Neuronal stem cell (in vitro differentiated cells): ENCODE measurements around the gene MACC1.
A peak's percentile ranks its signal among the peaks of the same experiment; 100 is the strongest.
"Not testable (repeated sequence)": the region's sequence is repeated elsewhere in the genome, so short reads cannot be mapped to it uniquely, and the experiment has no call there.

Experiments used
- DNase-seq: peaks from one replicate; pipeline ENCODE4 v3.0.0-alpha.2; 2013; ENCODE audit warnings: low spot score
- H2AFZ ChIP-seq: one replicate; pipeline ENCODE4 v1.6.1; 2013; ENCODE audit warnings: mild to moderate bottlenecking, low read length, inconsistent platforms
- H2AK5ac ChIP-seq: 2 replicates; pipeline ENCODE4 v1.6.1; 2013; ENCODE audit warnings: low read depth, mild to moderate bottlenecking, inconsistent platforms, low read length, moderate library complexity, mixed read lengths
- H2BK120ac ChIP-seq: 2 replicates; pipeline ENCODE4 v1.6.1; 2013; ENCODE audit warnings: low read depth, mild to moderate bottlenecking, inconsistent platforms, low read length, moderate library complexity, mixed read lengths
- H2BK12ac ChIP-seq: one replicate; pipeline ENCODE4 v1.6.1; 2013; ENCODE audit warnings: low read length, inconsistent platforms
- H2BK15ac ChIP-seq: 2 replicates; pipeline ENCODE4 v1.6.1; 2013; ENCODE audit warnings: mild to moderate bottlenecking, low read length, inconsistent platforms, mixed read lengths
- H2BK5ac ChIP-seq: one replicate; pipeline ENCODE4 v1.6.1; 2013; ENCODE audit warnings: inconsistent platforms, mild to moderate bottlenecking, low read length, moderate library complexity
- H3K14ac ChIP-seq: one replicate; pipeline ENCODE4 v1.6.1; 2013; ENCODE audit warnings: low read length, inconsistent platforms
- H3K18ac ChIP-seq: 2 replicates; pipeline ENCODE4 v1.6.1; 2013; ENCODE audit warnings: low read length, inconsistent platforms
- H3K23ac ChIP-seq: 2 replicates; pipeline ENCODE4 v1.6.1; 2013; ENCODE audit warnings: low read depth, mild to moderate bottlenecking, mixed read lengths, low read length, inconsistent platforms; ENCODE audit not compliant: poor library complexity
- H3K27ac ChIP-seq: replicated peaks from 3 replicates; pipeline ENCODE4 v1.5.1; 2013; ENCODE audit warnings: low read length, inconsistent platforms
- H3K27me3 ChIP-seq, 3 experiments: 2 replicates each; pipeline ENCODE4 v1.6.1; 2013; ENCODE audit warnings: low read length in 3 of 3, mild to moderate bottlenecking in 2 of 3, inconsistent platforms in 1 of 3, low read depth in 1 of 3, mixed read lengths in 1 of 3, moderate library complexity in 1 of 3; ENCODE audit not compliant: control insufficient read depth in 3 of 3, insufficient read depth in 3 of 3
- H3K36me3 ChIP-seq, 2 donors: replicated peaks in 1 of 2; 2 replicates each; pipeline ENCODE4 v1.6.1; 2013; ENCODE audit warnings: low read length in 2 of 2; ENCODE audit not compliant: control insufficient read depth in 2 of 2, insufficient read depth in 2 of 2
- H3K4ac ChIP-seq: 2 replicates; pipeline ENCODE4 v1.6.1; 2013; ENCODE audit warnings: inconsistent platforms, mild to moderate bottlenecking, low read length, moderate library complexity
- H3K4me1 ChIP-seq, 2 donors: 1 replicate in 1 of 2; 2 replicates in 1 of 2; pipeline ENCODE4 v1.6.1; 2013; ENCODE audit warnings: low read length in 2 of 2, low read depth in 1 of 2; ENCODE audit not compliant: control insufficient read depth in 2 of 2, insufficient read depth in 1 of 2
- H3K4me2 ChIP-seq: one replicate; pipeline ENCODE4 v1.6.1; 2013; ENCODE audit warnings: mild to moderate bottlenecking, low read length, inconsistent platforms; ENCODE audit not compliant: insufficient read depth, poor library complexity, severe bottlenecking
- H3K4me3 ChIP-seq, 2 donors: 2 replicates each; pipeline ENCODE4 v1.5.1; 2013; ENCODE audit warnings: low read length in 2 of 2, mild to moderate bottlenecking in 2 of 2, inconsistent platforms in 1 of 2, moderate library complexity in 1 of 2
- H3K79me1 ChIP-seq: one replicate; pipeline ENCODE4 v1.6.1; 2013; ENCODE audit warnings: low read depth, mild to moderate bottlenecking, inconsistent platforms, low read length, moderate library complexity
- H3K9ac ChIP-seq: one replicate; pipeline ENCODE4 v1.6.1; 2013; ENCODE audit warnings: mild to moderate bottlenecking, low read depth, low read length, inconsistent platforms; ENCODE audit not compliant: poor library complexity
- H3K9me3 ChIP-seq, 2 donors: replicated peaks in 1 of 2; 2 replicates each; pipeline versions ENCODE3 to v1.6.1; 2013; ENCODE audit warnings: low read length in 2 of 2, mild to moderate bottlenecking in 2 of 2, inconsistent platforms in 1 of 2, low read depth in 1 of 2, mixed read lengths in 1 of 2, moderate library complexity in 1 of 2; ENCODE audit not compliant: control insufficient read depth in 2 of 2, insufficient read depth in 1 of 2
- H4K8ac ChIP-seq: one replicate; pipeline ENCODE4 v1.6.1; 2013; ENCODE audit warnings: low read depth, mild to moderate bottlenecking, inconsistent platforms, low read length, moderate library complexity
- H4K91ac ChIP-seq: one replicate; pipeline ENCODE4 v1.6.1; 2013; ENCODE audit warnings: low read length, low read depth, mild to moderate bottlenecking, inconsistent platforms; ENCODE audit not compliant: poor library complexity
- WGBS, 2 donors: extraction: QIAGEN DNeasy Blood & Tissue Kit; methylation state at CpG; one replicate each; pipeline ENCODE4 v1.1.7; 2013; ENCODE audit warnings: missing lambda C conversion rate in 2 of 2, mixed read lengths in 1 of 2; ENCODE audit not compliant: insufficient read length in 2 of 2, insufficient replicate concordance in 1 of 2; ENCODE audit errors: extremely low coverage in 2 of 2; 5-methylcytosine and 5-hydroxymethylcytosine counted together

Gene MACC1

GRCh38 chr7:20121404-20121803 is 95.8 kb downstream of the MACC1 start:
- H3K23ac ChIP-seq = no peak overlapping the region
- no peak overlapping the region for H3K18ac ChIP-seq
- H2BK120ac ChIP-seq = no peak overlapping the region
- H3K9ac ChIP-seq = no peak overlapping the region
- H3K4me2 ChIP-seq = no peak overlapping the region
- no peak overlapping the region for H3K27ac ChIP-seq
- H3K4ac ChIP-seq = no peak overlapping the region
- H3K79me1 ChIP-seq = no peaks in the 10 kb centered on the region
- no peak overlapping the region for H3K14ac ChIP-seq
- no peak overlapping the region for H2AK5ac ChIP-seq
- no peak overlapping the region for H2BK12ac ChIP-seq
- H3K36me3 ChIP-seq = no peaks in the 10 kb centered on the region
- H2BK5ac ChIP-seq = no peak overlapping the region
- H3K4me3 ChIP-seq = no peak overlapping the region
- H3K4me1 ChIP-seq = peaks cover 3 to 5% of the 10 kb centered on the region in 2 donors
- no peaks in the 10 kb centered on the region for H3K27me3 ChIP-seq
- H2BK15ac ChIP-seq = no peak overlapping the region
- no CpG with 5 or more reads among the region's 8 CpGs for WGBS, 2 donors
- DNase-seq = no peak
- no peak overlapping the region for H4K91ac ChIP-seq
- H4K8ac ChIP-seq = no peak overlapping the region
- H2AFZ ChIP-seq = no peak overlapping the region
- H3K9me3 ChIP-seq = no peaks in the 10 kb centered on the region

- H3K4ac ChIP-seq, H3K27ac ChIP-seq, H3K27me3 ChIP-seq, H2BK15ac ChIP-seq, H3K23ac ChIP-seq, H3K36me3 ChIP-seq, H3K14ac ChIP-seq, H3K4me2 ChIP-seq, H4K91ac ChIP-seq, H2BK5ac ChIP-seq, H2BK12ac ChIP-seq, H3K9ac ChIP-seq, H3K4me1 ChIP-seq, H3K9me3 ChIP-seq, H2AK5ac ChIP-seq, H3K4me3 ChIP-seq, H3K18ac ChIP-seq, H3K79me1 ChIP-seq, H4K8ac ChIP-seq, DNase-seq, H2BK120ac ChIP-seq: not testable (repeated sequence)
- no CpG with 5 or more reads among the region's 7 CpGs for WGBS, 2 donors
- H2AFZ ChIP-seq = peak overlapping the region; percentile 0
Observed at GRCh38 chr7:20120611-20121168, 96.5 kb downstream of the MACC1 start.

- no peak overlapping the region for H2BK120ac ChIP-seq
- no peaks in the 10 kb centered on the region for H3K9me3 ChIP-seq
- H3K36me3 ChIP-seq = no peaks in the 10 kb centered on the region
- H3K27me3 ChIP-seq = no peaks in the 10 kb centered on the region
- H3K4me1 ChIP-seq = peaks cover 7 to 18% of the 10 kb centered on the region in 2 donors
- no peak overlapping the region for H3K4me3 ChIP-seq
- H3K4me2 ChIP-seq = no peak overlapping the region
- no peak overlapping the region for H2BK5ac ChIP-seq
- WGBS, 2 donors = no CpG with 5 or more reads among the region's 3 CpGs
- H3K9ac ChIP-seq = no peak overlapping the region
- no peak for DNase-seq
- H3K79me1 ChIP-seq = no peaks in the 10 kb centered on the region
- H2AK5ac ChIP-seq = no peak overlapping the region
- H3K14ac ChIP-seq = no peak overlapping the region
- no peak overlapping the region for H2BK15ac ChIP-seq
- H2AFZ ChIP-seq = no peak overlapping the region
- no peak overlapping the region for H2BK12ac ChIP-seq
- H3K23ac ChIP-seq = no peak overlapping the region
- H3K27ac ChIP-seq = no peak overlapping the region
- no peak overlapping the region for H3K18ac ChIP-seq
- no peak overlapping the region for H4K8ac ChIP-seq
- no peak overlapping the region for H3K4ac ChIP-seq
- H4K91ac ChIP-seq = no peak overlapping the region
Observed at GRCh38 chr7:20116869-20117268, 100.3 kb downstream of the MACC1 start.

GRCh38 chr7:20114468-20114867 is 102.7 kb downstream of the MACC1 start:
- Histone ChIP-seq H3K79me1 (no peaks in the 10 kb centered on the region), H3K14ac (no peak overlapping the region), H3K4ac (no peak overlapping the region), H3K4me2 (no peak overlapping the region), H3K27ac (no peak overlapping the region), H3K36me3 (no peaks in the 10 kb centered on the region), H2BK12ac (no peak overlapping the region), H3K4me3 (no peak overlapping the region), H2BK120ac (no peak overlapping the region), H3K27me3 (no peaks in the 10 kb centered on the region), H2BK15ac (no peak overlapping the region), H3K18ac (no peak overlapping the region), H4K91ac (no peak overlapping the region), H2BK5ac (no peak overlapping the region), H3K23ac (no peak overlapping the region), H3K9me3 (no peaks in the 10 kb centered on the region), H2AFZ (peak overlapping the region; percentile 2), H3K9ac (no peak overlapping the region), H2AK5ac (no peak overlapping the region), H3K4me1 (peaks cover 7 to 19% of the 10 kb centered on the region in 2 donors), H4K8ac (no peak overlapping the region)
- no CpG with 5 or more reads among the region's 2 CpGs for WGBS, 2 donors
- DNase-seq = peak; percentile 6
